Mesenchymal stem cell (in vitro differentiated cells and primary cell): ENCODE data around the gene SETSIP.
A peak's percentile ranks its signal among the peaks of the same experiment; 100 is the strongest.

ENCODE experiments used
- DNase-seq: peaks from one replicate; pipeline ENCODE4 v3.0.0-alpha.2; 2013
- H2AFZ ChIP-seq: one replicate; pipeline ENCODE4 v1.6.1; 2013; ENCODE audit warnings: low read depth, mild to moderate bottlenecking, control low read depth, inconsistent platforms, low read length, moderate library complexity
- H2AK5ac ChIP-seq: 2 replicates; pipeline ENCODE4 v1.6.1; 2013; ENCODE audit warnings: low read length, moderate library complexity, mild to moderate bottlenecking, inconsistent platforms; ENCODE audit not compliant: severe bottlenecking
- H2BK120ac ChIP-seq: one replicate; pipeline ENCODE4 v1.6.1; 2013; ENCODE audit warnings: low read depth, mild to moderate bottlenecking, inconsistent platforms, low read length, moderate library complexity
- H2BK12ac ChIP-seq, 2 experiments: one replicate each; pipeline ENCODE4 v1.6.1; 2013; ENCODE audit warnings: inconsistent platforms in 2 of 2, low read length in 2 of 2, mild to moderate bottlenecking in 2 of 2, moderate library complexity in 2 of 2, control low read depth in 1 of 2
- H2BK15ac ChIP-seq: one replicate; pipeline ENCODE4 v1.6.1; 2013; ENCODE audit warnings: mild to moderate bottlenecking, low read depth, inconsistent platforms; ENCODE audit not compliant: poor library complexity, severe bottlenecking
- H2BK5ac ChIP-seq: 2 replicates; pipeline ENCODE4 v1.6.1; 2013; ENCODE audit warnings: low read depth, mild to moderate bottlenecking, low read length, control low read depth, inconsistent platforms; ENCODE audit not compliant: poor library complexity, severe bottlenecking
- H3K14ac ChIP-seq, 2 experiments: one replicate each; pipeline ENCODE4 v1.6.1; 2013; ENCODE audit warnings: inconsistent platforms in 2 of 2, low read length in 2 of 2, control low read depth in 1 of 2, mild to moderate bottlenecking in 1 of 2, moderate library complexity in 1 of 2
- H3K18ac ChIP-seq, 2 experiments: one replicate each; pipeline ENCODE4 v1.6.1; 2013; ENCODE audit warnings: inconsistent platforms in 2 of 2, low read length in 2 of 2, control low read depth in 1 of 2, low read depth in 1 of 2, mild to moderate bottlenecking in 1 of 2
- H3K23ac ChIP-seq, 2 experiments: one replicate each; pipeline ENCODE4 v1.6.1; 2013; ENCODE audit warnings: inconsistent platforms in 2 of 2, low read length in 2 of 2, mild to moderate bottlenecking in 2 of 2, moderate library complexity in 2 of 2, control low read depth in 1 of 2
- H3K27ac ChIP-seq: 2 replicates; pipeline ENCODE4 v1.5.1; 2013; ENCODE audit warnings: mild to moderate bottlenecking, moderate library complexity, low read length, control low read depth, inconsistent platforms; ENCODE audit not compliant: poor library complexity, severe bottlenecking
- H3K27me3 ChIP-seq, 2 experiments: 2 replicates each; pipeline versions ENCODE4 v1.6.1 to v1.7.0; 2013; ENCODE audit warnings: low read length in 2 of 2, mild to moderate bottlenecking in 2 of 2, moderate library complexity in 2 of 2, control low read depth in 1 of 2, inconsistent platforms in 1 of 2; ENCODE audit not compliant: control insufficient read depth in 1 of 2, insufficient read depth in 1 of 2
- H3K36me3 ChIP-seq, 2 experiments: 2 replicates each; pipeline versions ENCODE4 v1.6.1 to v1.7.0; 2013; ENCODE audit warnings: low read length in 2 of 2, control low read depth in 1 of 2, inconsistent platforms in 1 of 2, low read depth in 1 of 2, mild to moderate bottlenecking in 1 of 2; ENCODE audit not compliant: insufficient read depth in 2 of 2, control insufficient read depth in 1 of 2
- H3K4ac ChIP-seq, 2 experiments: one replicate each; pipeline ENCODE4 v1.6.1; 2013; ENCODE audit warnings: inconsistent platforms in 2 of 2, low read length in 2 of 2, mild to moderate bottlenecking in 2 of 2, moderate library complexity in 2 of 2, control low read depth in 1 of 2, low read depth in 1 of 2
- H3K4me1 ChIP-seq: 2 replicates; pipeline ENCODE4 v1.6.1; 2013; ENCODE audit warnings: low read depth, low read length, control low read depth; ENCODE audit not compliant: control insufficient read depth, insufficient read depth
- H3K4me2 ChIP-seq: 2 replicates; pipeline ENCODE4 v1.6.1; 2013; ENCODE audit warnings: low read length, mild to moderate bottlenecking, inconsistent platforms; ENCODE audit not compliant: poor library complexity, severe bottlenecking
- H3K4me3 ChIP-seq, 2 experiments: 2 replicates each; pipeline versions ENCODE4 v1.5.1 to v1.7.0; 2013; ENCODE audit warnings: low read length in 2 of 2, mild to moderate bottlenecking in 2 of 2, control low read depth in 1 of 2, low read depth in 1 of 2; ENCODE audit not compliant: insufficient read depth in 1 of 2
- H3K79me1 ChIP-seq: replicated peaks from 2 replicates; pipeline ENCODE4 v1.6.1; 2013; ENCODE audit warnings: mild to moderate bottlenecking, control low read depth, low read length, inconsistent platforms; ENCODE audit not compliant: poor library complexity, severe bottlenecking
- H3K9ac ChIP-seq: 2 replicates; pipeline ENCODE4 v1.7.0; 2013; ENCODE audit warnings: mild to moderate bottlenecking, low read length, moderate library complexity
- H3K9me3 ChIP-seq: 2 replicates; pipeline ENCODE4 v1.7.0; 2013; ENCODE audit warnings: mild to moderate bottlenecking, low read length; ENCODE audit not compliant: control insufficient read depth
- H4K8ac ChIP-seq: one replicate; pipeline ENCODE4 v1.6.1; 2013; ENCODE audit warnings: inconsistent platforms, mild to moderate bottlenecking, low read length, moderate library complexity
- H4K91ac ChIP-seq: one replicate; pipeline ENCODE4 v1.6.1; 2013; ENCODE audit warnings: mild to moderate bottlenecking, low read length, inconsistent platforms
- WGBS: methylation state at CpG from one replicate; pipeline ENCODE4 v1.1.7; 2013; ENCODE audit warnings: mixed read lengths; 5-methylcytosine and 5-hydroxymethylcytosine counted together

The SETSIP gene

DNA sequence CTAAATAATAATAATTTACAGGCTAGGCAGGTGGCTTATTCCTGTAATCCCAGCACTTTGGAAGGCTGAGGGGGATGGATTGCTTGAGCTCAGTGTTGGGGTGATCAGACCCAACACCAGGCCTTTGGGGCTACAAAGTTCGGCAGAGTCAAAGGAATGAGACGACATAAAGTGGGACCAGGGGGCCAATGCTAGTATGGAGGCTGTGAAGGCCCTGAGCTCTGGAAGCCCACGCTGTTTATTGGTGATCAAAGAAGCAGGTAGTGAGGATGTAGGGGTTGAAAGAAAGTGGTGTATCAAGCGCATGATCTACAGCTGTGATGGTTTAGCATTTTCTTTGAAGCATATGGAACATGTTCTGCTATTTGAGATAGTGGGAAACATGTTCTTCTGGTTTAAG lies 10.5 kb upstream of the SETSIP start:
- Histone ChIP-seq H3K27me3 (no peaks in the 10 kb centered on the region), H3K9me3 (peaks cover 38% of the 10 kb centered on the region), H3K18ac (no peak overlapping the region), H3K4ac (no peak overlapping the region), H3K9ac (no peak overlapping the region), H2BK5ac (no peak overlapping the region), H3K27ac (no peak overlapping the region), H3K4me3 (peak overlapping the region in 1 of 2 experiments; percentile 25), H2AFZ (no peak overlapping the region), H3K23ac (no peak overlapping the region), H3K79me1 (peaks cover 10% of the 10 kb centered on the region), H2BK120ac (no peak overlapping the region), H3K4me2 (no peak overlapping the region), H4K91ac (no peak overlapping the region), H2BK12ac (no peak overlapping the region), H2BK15ac (no peak overlapping the region), H3K36me3 (peaks cover 0 to 4% of the 10 kb centered on the region in 2 experiments), H4K8ac (no peak overlapping the region), H3K14ac (no peak overlapping the region), H2AK5ac (no peak overlapping the region), H3K4me1 (no peaks in the 10 kb centered on the region)
- DNase-seq: peak; percentile 18
- WGBS: 97% methylated on average over 4 of the region's 4 CpGs

DNA sequence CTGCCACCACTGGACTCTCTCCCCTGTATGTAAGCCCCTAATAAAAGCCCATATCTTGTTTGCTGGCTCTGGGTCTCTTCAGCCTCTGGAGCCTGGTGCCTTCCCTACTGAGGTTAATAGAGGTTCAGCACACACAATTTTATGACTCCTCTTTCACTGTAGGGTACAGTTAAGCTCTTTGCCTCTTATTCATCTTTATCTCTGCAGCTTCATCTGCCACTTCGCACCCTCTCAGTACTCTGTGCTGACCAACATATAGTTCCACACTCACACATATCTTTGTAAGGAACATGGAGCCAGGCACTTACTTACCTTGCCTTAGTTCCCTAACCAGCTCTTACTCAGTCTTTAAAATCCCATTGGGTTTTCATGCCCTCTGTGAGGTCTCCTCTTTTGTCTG lies 9.4 kb upstream of the SETSIP start:
- DNase-seq: no peak
- H4K91ac ChIP-seq: no peak overlapping the region
- H2BK5ac ChIP-seq: no peak overlapping the region
- H3K23ac ChIP-seq: no peak overlapping the region
- WGBS: 86% methylated on average over 1 of the region's 1 CpG
- no peaks in the 10 kb centered on the region for H3K4me1 ChIP-seq
- no peak overlapping the region for H3K4me2 ChIP-seq
- no peak overlapping the region for H2BK15ac ChIP-seq
- H3K36me3 ChIP-seq: peaks cover 0 to 4% of the 10 kb centered on the region in 2 experiments
- no peak overlapping the region for H3K14ac ChIP-seq
- H2AK5ac ChIP-seq: no peak overlapping the region
- no peak overlapping the region for H3K4ac ChIP-seq
- no peak overlapping the region for H2BK120ac ChIP-seq
- no peak overlapping the region for H4K8ac ChIP-seq
- H3K27ac ChIP-seq: no peak overlapping the region
- peaks cover 38% of the 10 kb centered on the region for H3K9me3 ChIP-seq
- no peak overlapping the region for H3K4me3 ChIP-seq
- no peak overlapping the region for H3K9ac ChIP-seq
- peaks cover 10% of the 10 kb centered on the region for H3K79me1 ChIP-seq
- no peak overlapping the region for H2AFZ ChIP-seq
- no peak overlapping the region for H2BK12ac ChIP-seq
- H3K18ac ChIP-seq: no peak overlapping the region
- H3K27me3 ChIP-seq: no peaks in the 10 kb centered on the region

DNA sequence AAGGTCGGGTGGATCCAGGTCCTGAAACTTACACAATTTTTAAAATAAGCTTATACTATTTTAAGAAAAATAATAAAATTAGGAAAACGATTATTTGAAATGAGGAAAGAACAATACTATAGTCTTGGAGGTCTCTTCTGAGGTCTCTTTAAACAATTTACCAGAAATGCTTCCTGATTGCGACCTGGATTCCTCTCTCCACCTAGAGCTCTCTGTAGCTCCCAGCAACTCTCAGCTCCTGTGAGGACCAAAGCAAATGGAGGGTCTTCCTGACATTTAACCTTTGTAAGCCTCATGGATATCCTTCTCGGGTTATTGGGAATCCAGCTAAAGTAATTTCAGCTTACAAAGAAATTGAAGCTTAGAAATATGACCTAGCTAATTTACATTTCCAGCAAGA lies 5.8 kb upstream of the SETSIP start:
- Histone ChIP-seq H3K36me3 (no peaks in the 10 kb centered on the region), H3K14ac (no peak overlapping the region), H4K8ac (no peak overlapping the region), H2BK120ac (no peak overlapping the region), H3K4ac (no peak overlapping the region), H3K4me2 (peak overlapping the region; percentile 60), H2AK5ac (no peak overlapping the region), H4K91ac (no peak overlapping the region), H3K27ac (no peak overlapping the region), H3K27me3 (no peaks in the 10 kb centered on the region), H2BK15ac (no peak overlapping the region), H3K9ac (peak overlapping the region; percentile 91), H3K4me1 (no peaks in the 10 kb centered on the region), H2BK5ac (no peak overlapping the region), H2AFZ (no peak overlapping the region), H3K18ac (peak overlapping the region in 1 of 2 experiments; percentile 82), H3K79me1 (peaks cover 6% of the 10 kb centered on the region), H3K4me3 (peak overlapping the region; percentile 73 to 92), H3K9me3 (peaks cover 18% of the 10 kb centered on the region), H2BK12ac (no peak overlapping the region), H3K23ac (no peak overlapping the region)
- no peak for DNase-seq
- 65% methylated on average over 1 of the region's 4 CpGs for WGBS

DNA sequence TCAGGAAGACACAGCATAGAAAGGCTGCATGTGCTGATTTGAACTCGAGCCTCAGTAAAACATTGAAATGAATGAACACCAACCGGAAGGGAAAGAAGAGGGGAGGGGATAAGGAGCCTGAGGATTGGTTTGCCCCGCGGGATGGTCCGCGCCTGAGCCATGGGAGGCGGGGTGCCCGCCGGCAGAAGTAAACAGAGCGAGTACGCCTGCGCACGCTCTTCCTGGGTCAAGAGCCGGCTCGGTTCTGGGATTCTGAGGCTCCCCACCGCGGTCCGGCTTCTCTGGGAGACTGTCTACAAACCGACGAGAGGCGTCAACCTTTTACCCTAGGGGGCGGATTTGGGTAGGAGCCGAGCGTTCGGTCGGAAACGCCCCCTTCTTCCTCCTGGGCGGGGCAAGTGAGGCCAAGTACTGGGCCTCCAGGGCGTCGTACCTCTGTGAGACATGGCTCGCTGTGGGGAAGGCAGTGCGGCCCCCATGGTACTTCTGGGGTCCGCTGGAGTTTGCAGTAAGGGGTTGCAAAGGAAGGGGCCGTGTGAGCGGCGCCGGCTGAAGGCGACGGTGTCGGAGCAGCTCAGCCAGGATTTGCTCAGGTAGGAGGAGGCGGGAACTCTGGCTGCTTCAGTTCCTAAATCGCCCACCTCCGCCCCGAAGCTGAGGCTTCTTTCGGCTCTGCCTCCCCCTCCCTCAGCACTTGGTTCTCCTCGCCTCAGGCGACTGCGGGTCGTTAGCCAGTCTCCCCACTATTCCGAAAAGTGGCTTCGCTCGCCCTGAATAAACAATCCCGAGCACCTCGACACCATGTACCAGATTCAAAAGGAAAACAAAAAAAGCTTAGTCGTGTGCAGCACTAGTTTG lies 5.1 kb upstream of the SETSIP start, which contains the start of gene BTBD8:
Gene BTBD8 (plus strand): TSS at position 218 of the 858 bp plus-strand sequence. CDS start 227 bp downstream, at position 445.
- H2BK5ac ChIP-seq: no peak within 1 kb of the TSS
- DNase-seq: peak; percentile 82

More for the DNA sequence above, 5.1 kb upstream of the SETSIP start, which contains the start of gene BTBD8:
- H3K27ac ChIP-seq: peak within 1 kb of the TSS; percentile 63
- no peaks in the 10 kb centered on the region for H3K36me3 ChIP-seq
- H3K9ac ChIP-seq: peak within 1 kb of the TSS; percentile 91
- peak within 1 kb of the TSS; percentile 78 to 82 for H3K18ac ChIP-seq
- no peaks in the 10 kb centered on the region for H3K4me1 ChIP-seq
- 1% methylated on average over 47 of the region's 55 CpGs for WGBS
- peak within 1 kb of the TSS; percentile 73 to 92 for H3K4me3 ChIP-seq
- H3K14ac ChIP-seq: peak within 1 kb of the TSS in 1 of 2 experiments; percentile 58
- H2AFZ ChIP-seq: peak within 1 kb of the TSS; percentile 80
- no peaks in the 10 kb centered on the region for H3K27me3 ChIP-seq
- H3K4ac ChIP-seq: no peak within 1 kb of the TSS
- peaks cover 14% of the 10 kb centered on the region for H3K9me3 ChIP-seq
- no peak within 1 kb of the TSS for H2BK12ac ChIP-seq
- peak within 1 kb of the TSS; percentile 60 for H3K4me2 ChIP-seq
- H4K91ac ChIP-seq: no peak within 1 kb of the TSS
- no peak within 1 kb of the TSS for H2BK15ac ChIP-seq
- H3K23ac ChIP-seq: no peak within 1 kb of the TSS
- no peak within 1 kb of the TSS for H2BK120ac ChIP-seq
- peaks cover 3% of the 10 kb centered on the region for H3K79me1 ChIP-seq
- H2AK5ac ChIP-seq: no peak within 1 kb of the TSS
- peak within 1 kb of the TSS; percentile 66 for H4K8ac ChIP-seq
